H1 (cell line): ENCODE data around the gene ACVR1. TPM values are rescaled to one million over a fixed set of nuclear protein-coding genes. Genes with fewer than 3 reads are reported as not detected.

ENCODE experiments used
- CTCF ChIA-PET: fragments of 300-600 bp; sonication (Branson Sonifier 250); formaldehyde crosslinking; loops from one replicate; lab custom pipeline; 2021; ENCODE audit not compliant: partially characterized antibody; lab: Charles Lee
- POLR2A ChIA-PET: fragments of 300-600 bp; sonication (Branson Sonifier 250); formaldehyde crosslinking; loops from one replicate; lab custom pipeline; 2021; ENCODE audit warnings: inconsistent platforms; ENCODE audit not compliant: partially characterized antibody; lab: Charles Lee
- DNase-seq, 2 experiments: peaks; one replicate each; pipeline versions ENCODE4 v3.0.0 to v3.0.0-alpha.2; 2010 to 2022; ENCODE audit warnings: low spot score in 2 of 2, low read depth in 1 of 2, mixed read lengths in 1 of 2
- FAIRE-seq: peaks from 2 replicates; lab custom pipeline; 2011; peaks lifted over from hg19 to GRCh38; lab: Jason Lieb, UNC
- H2AFZ ChIP-seq: 2 replicates; pipeline ENCODE4 v1.8.1; 2012; ENCODE audit warnings: low read length, inconsistent platforms
- H2AK5ac ChIP-seq: 2 replicates; pipeline ENCODE4 v1.6.1; 2013; ENCODE audit warnings: low read depth, low read length
- H2BK120ac ChIP-seq: replicated peaks from 2 replicates; pipeline ENCODE3; 2013; ENCODE audit warnings: low read depth, low read length, inconsistent platforms
- H2BK12ac ChIP-seq: 2 replicates; pipeline ENCODE4 v1.6.1; 2013; ENCODE audit warnings: low read depth, low read length
- H2BK15ac ChIP-seq: 2 replicates; pipeline ENCODE4 v1.6.1; 2013; ENCODE audit warnings: low read length
- H2BK20ac ChIP-seq: 2 replicates; pipeline ENCODE4 v1.6.1; 2013; ENCODE audit warnings: low read length
- H2BK5ac ChIP-seq: 2 replicates; pipeline ENCODE4 v1.6.1; 2013; ENCODE audit warnings: low read depth, low read length
- H3K14ac ChIP-seq: 2 replicates; pipeline ENCODE4 v1.6.1; 2013; ENCODE audit warnings: inconsistent platforms; ENCODE audit not compliant: insufficient read length
- H3K18ac ChIP-seq: 2 replicates; pipeline ENCODE4 v1.6.1; 2013; ENCODE audit warnings: low read length; ENCODE audit errors: extremely low read depth
- H3K23ac ChIP-seq: 2 replicates; pipeline ENCODE4 v1.6.1; 2013; ENCODE audit warnings: inconsistent platforms; ENCODE audit not compliant: insufficient read length
- H3K23me2 ChIP-seq: 2 replicates; pipeline ENCODE4 v1.6.1; 2013; ENCODE audit warnings: low read depth, low read length
- H3K27ac ChIP-seq: 2 replicates; pipeline ENCODE4 v1.6.1; 2011; ENCODE audit warnings: low read depth, low read length, inconsistent platforms
- H3K27me3 ChIP-seq, 4 experiments: replicated peaks in 1 of 4; 1 replicate in 1 of 4; 2 replicates in 3 of 4; pipeline versions ENCODE4 v1.6.1 to v1.8.1; 2011 to 2013; ENCODE audit warnings: low read length in 3 of 4, mild to moderate bottlenecking in 3 of 4, inconsistent platforms in 2 of 4, mixed read lengths in 2 of 4, moderate library complexity in 1 of 4; ENCODE audit not compliant: control insufficient read depth in 3 of 4, insufficient read depth in 3 of 4; ENCODE audit errors: extremely low read depth in 1 of 4
- H3K36me3 ChIP-seq, 4 experiments: 2 replicates each; pipeline versions ENCODE4 v1.6.1 to v1.8.1; 2011 to 2013; ENCODE audit warnings: mild to moderate bottlenecking in 4 of 4, low read length in 3 of 4, moderate library complexity in 2 of 4, control low read depth in 1 of 4, inconsistent platforms in 1 of 4; ENCODE audit not compliant: insufficient read depth in 4 of 4, control insufficient read depth in 2 of 4
- H3K4ac ChIP-seq: replicated peaks from 2 replicates; pipeline ENCODE3; 2013; ENCODE audit warnings: low read length, low read depth, mixed read lengths, inconsistent platforms; ENCODE audit not compliant: insufficient read length
- H3K4me1 ChIP-seq, 4 experiments: replicated peaks in 1 of 4; 1 replicate in 1 of 4; 2 replicates in 3 of 4; pipeline versions ENCODE4 v1.6.1 to v1.8.1; 2011 to 2013; ENCODE audit warnings: low read length in 3 of 4, inconsistent platforms in 2 of 4, mixed read lengths in 1 of 4; ENCODE audit not compliant: insufficient read depth in 4 of 4, control insufficient read depth in 3 of 4
- H3K4me2 ChIP-seq, 2 experiments: 2 replicates each; pipeline versions ENCODE4 v1.6.1 to v1.8.1; 2011 to 2013; ENCODE audit warnings: low read depth in 2 of 2, low read length in 2 of 2, control low read depth in 1 of 2, inconsistent platforms in 1 of 2, mild to moderate bottlenecking in 1 of 2; ENCODE audit not compliant: insufficient read depth in 1 of 2
- H3K4me3 ChIP-seq, 4 experiments: fragments of 200-600, 300-600 bp in 1 of 4; sonication (generic), shearing (Covaris generic), sonication (Bioruptor Twin) in 1 of 4; 2 replicates each; pipeline versions ENCODE4 v1.5.1 to v1.8.1; 2011 to 2016; ENCODE audit warnings: low read length in 4 of 4, low read depth in 3 of 4, control low read depth in 2 of 4, inconsistent platforms in 2 of 4, mild to moderate bottlenecking in 2 of 4, mixed read lengths in 1 of 4, moderate library complexity in 1 of 4; ENCODE audit not compliant: insufficient read depth in 2 of 4; ENCODE audit errors: extremely low read depth in 1 of 4
- H3K56ac ChIP-seq: replicated peaks from 2 replicates; pipeline ENCODE3; 2013; ENCODE audit warnings: low read depth, mild to moderate bottlenecking, mixed read lengths, low read length, inconsistent platforms; ENCODE audit not compliant: insufficient read length
- H3K79me1 ChIP-seq: 2 replicates; pipeline ENCODE4 v1.6.1; 2013; ENCODE audit warnings: low read depth, low read length, control low read depth
- H3K79me2 ChIP-seq, 2 experiments: 2 replicates each; pipeline versions ENCODE4 v1.6.1 to v1.8.1; 2012 to 2013; ENCODE audit warnings: low read length in 2 of 2, mild to moderate bottlenecking in 2 of 2, inconsistent platforms in 1 of 2; ENCODE audit not compliant: insufficient read depth in 2 of 2, control insufficient read depth in 1 of 2
- H3K9ac ChIP-seq, 4 experiments: replicated peaks in 1 of 4; 1 replicate in 1 of 4; 2 replicates in 3 of 4; pipeline versions ENCODE4 v1.6.1 to v1.8.1; 2011 to 2013; ENCODE audit warnings: low read depth in 3 of 4, low read length in 3 of 4, control low read depth in 2 of 4, mild to moderate bottlenecking in 2 of 4, moderate library complexity in 2 of 4, inconsistent platforms in 1 of 4; ENCODE audit errors: extremely low read depth in 1 of 4
- H3K9me3 ChIP-seq, 2 experiments: 2 replicates each; pipeline versions ENCODE4 v1.6.1 to v1.8.1; 2012 to 2013; ENCODE audit warnings: mild to moderate bottlenecking in 2 of 2, moderate library complexity in 2 of 2, control low read depth in 1 of 2, inconsistent platforms in 1 of 2, low read depth in 1 of 2, low read length in 1 of 2, mixed read lengths in 1 of 2; ENCODE audit not compliant: insufficient read depth in 2 of 2
- H4K20me1 ChIP-seq, 2 experiments: replicated peaks in 1 of 2; 2 replicates each; pipeline versions ENCODE3 to v1.8.1; 2011 to 2013; ENCODE audit warnings: inconsistent platforms in 2 of 2, low read length in 2 of 2, mild to moderate bottlenecking in 1 of 2; ENCODE audit not compliant: insufficient read depth in 2 of 2, control insufficient read depth in 1 of 2
- H4K5ac ChIP-seq: 2 replicates; pipeline ENCODE4 v1.6.1; 2013; ENCODE audit warnings: low read length, low read depth, mixed read lengths, inconsistent platforms; ENCODE audit not compliant: insufficient read length
- H4K8ac ChIP-seq: 2 replicates; pipeline ENCODE4 v1.8.0; 2013; ENCODE audit warnings: mild to moderate bottlenecking, moderate library complexity, low read length, inconsistent platforms; ENCODE audit not compliant: insufficient read depth; ENCODE audit errors: extremely low read depth
- H4K91ac ChIP-seq: replicated peaks from 2 replicates; pipeline ENCODE3; 2013; ENCODE audit warnings: low read length, mixed read lengths, inconsistent platforms; ENCODE audit not compliant: insufficient read length
- EP300 ChIP-seq, 2 experiments: IDR thresholded peaks; 1 replicate in 1 of 2; 2 replicates in 1 of 2; pipeline ENCODE4 v1.6.1; 2011 to 2012; ENCODE audit warnings: low read depth in 2 of 2, low read length in 2 of 2, mild to moderate bottlenecking in 2 of 2, borderline replicate concordance in 1 of 2, inconsistent platforms in 1 of 2, moderate library complexity in 1 of 2
- JUND ChIP-seq: IDR thresholded peaks from 2 replicates; pipeline ENCODE4 v1.6.1; 2011; ENCODE audit warnings: mild to moderate bottlenecking, improper control_type of control experiment, low read length
- MAX ChIP-seq: IDR thresholded peaks from 2 replicates; pipeline ENCODE4 v1.6.1; 2012; ENCODE audit warnings: inconsistent platforms
- RNF2 ChIP-seq: fragments of 200-900, 300-1000 bp; sonication (generic); IDR thresholded peaks from 2 replicates; pipeline ENCODE4 v1.7.1; 2016; ENCODE audit warnings: borderline replicate concordance, low read depth, mild to moderate bottlenecking, antibody characterized with exemption, low read length; ENCODE audit not compliant: poor library complexity, severe bottlenecking; ENCODE audit errors: missing control alignments
- SIX5 ChIP-seq: IDR thresholded peaks from 2 replicates; pipeline ENCODE4 v1.6.1; 2011; ENCODE audit warnings: mild to moderate bottlenecking, low read depth, low read length
- WGBS, 2 experiments: shearing (Covaris generic) in 1 of 2; methylation state at CpG; one replicate each; pipeline versions ENCODE4 v1.1.6 to v1.1.7; 2013 to 2015; ENCODE audit warnings: low lambda C conversion rate in 2 of 2, mixed read lengths in 2 of 2, inconsistent platforms in 1 of 2, low coverage in 1 of 2, missing lambda C conversion rate in 1 of 2; ENCODE audit not compliant: insufficient replicate concordance in 2 of 2, insufficient coverage in 1 of 2, insufficient read length in 1 of 2; ENCODE audit errors: extremely low coverage in 1 of 2, missing lambda C conversion rate in 1 of 2; 5-methylcytosine and 5-hydroxymethylcytosine counted together
- polyA plus RNA-seq, 7 experiments: library from polyadenylated mRNA; depleted of rRNA in 3 of 7; stranded (reverse) in 5 of 7; unstranded in 2 of 7; fragments of >200 nt in 5 of 7; fragments of 200-250 nt in 2 of 7; gene quantifications; 1 replicate in 5 of 7; 2 replicates in 1 of 7; 4 replicates in 1 of 7; pipeline versions ENCODE4 v1.2.1 to v1.2.3, GENCODE V29; 2011 to 2013; ENCODE audit warnings: missing spikeins in 2 of 7, mixed read lengths in 2 of 7
- total RNA-seq: library from RNA; stranded (reverse); fragmentation: NEBNext Ultra II Directional; extraction: Animal tissue kit (Norgen Biotek cat#: 25700); gene quantifications from 2 replicates; pipeline ENCODE4 v1.2.1, GENCODE V29; 2021

Gene ACVR1
- total and polyA plus RNA-seq, 2 of the 8 experiments (the other 6 are each of a cell fraction or from before 2014, with no cell fraction given): 8.5 to 17.7 TPM

GRCh38 chr2:157899125-157899839 lies 23.2 kb upstream of the ACVR1 start:
- Histone ChIP-seq H3K56ac (no peak overlapping the region), H3K14ac (no peak overlapping the region), H3K4ac (no peak overlapping the region), H4K8ac (no peak overlapping the region), H4K5ac (no peak overlapping the region), H3K4me1 (peaks cover 0 to 3% (median 0%) of the 10 kb centered on the region in 4 experiments; a peak in 2 of 7 replicates), H3K18ac (no peak overlapping the region), H3K23ac (no peak overlapping the region), H4K91ac (no peak overlapping the region), H2BK5ac (no peak overlapping the region), H3K79me1 (no peaks in the 10 kb centered on the region), H3K27ac (no peak overlapping the region), H2BK15ac (no peak overlapping the region), H3K4me2 (no peak overlapping the region), H3K79me2 (no peaks in the 10 kb centered on the region), H3K4me3 (no peak overlapping the region), H2BK12ac (no peak overlapping the region), H3K27me3 (peaks cover 0 to 1% (median 0%) of the 10 kb centered on the region in 4 experiments; a peak in 1 of 7 replicates), H3K23me2 (no peaks in the 10 kb centered on the region; the same call in 1 of the 2 replicates), H3K9ac (no peak overlapping the region), H2BK20ac (no peak overlapping the region), H2AK5ac (no peak overlapping the region), H4K20me1 (no peaks in the 10 kb centered on the region), H3K36me3 (no peaks in the 10 kb centered on the region), H2BK120ac (no peak overlapping the region), H3K9me3 (no peaks in the 10 kb centered on the region), H2AFZ (no peak overlapping the region)
- WGBS, 2 experiments: 87% methylated on average over 7 of the region's 7 CpGs; no CpG with 5 or more reads in 1 of the 2 experiments
- FAIRE-seq (no peak), DNase-seq (no peak)
- no peak for TF ChIP-seq SIX5
- no peak for TF ChIP-seq EP300 (IDR thresholded peaks at IDR 0.05; ENCODE audit: borderline replicate concordance in 1 of 2, low read depth in 2 of 2, low read length in 2 of 2)
- TF ChIP-seq JUND: no peak
- no peak for TF ChIP-seq RNF2
- TF ChIP-seq MAX: no peak
- POLR2A ChIA-PET: interaction anchor here (0.6 kb wide), 1 partner anchor 23 kb away, joined by 3 read pairs; the partner anchor contains the start of gene ACVR1
- CTCF ChIA-PET: interaction anchor here (0.9 to 1.3 kb wide), 5 partner anchors 13 to 407 kb away, joined by 3 to 4 read pairs (median 3); no protein-coding TSS in a partner anchor
